Ishikawa (cell line): ENCODE data around the gene WASHC4.

Experiments
- CREB1 ChIP-seq: IDR thresholded peaks from 2 replicates; pipeline ENCODE4 v1.6.1; 2012; ENCODE audit warnings: low read depth
- EGR1 ChIP-seq: IDR thresholded peaks from 2 replicates; pipeline ENCODE4 v1.6.1; 2012
- EP300 ChIP-seq: IDR thresholded peaks from 2 replicates; pipeline ENCODE4 v1.6.1; 2012; ENCODE audit warnings: borderline replicate concordance
- NFIC ChIP-seq: IDR thresholded peaks from 2 replicates; pipeline ENCODE4 v1.6.1; 2012
- TCF12 ChIP-seq: IDR thresholded peaks from 2 replicates; pipeline ENCODE4 v1.6.1; 2012; ENCODE audit warnings: low read depth
- ZBTB7A ChIP-seq: IDR thresholded peaks from 2 replicates; pipeline ENCODE4 v1.6.1; 2012; ENCODE audit warnings: low read depth
- TF ChIP-seq, protein P1 (sequence below): IDR thresholded peaks from 2 replicates; pipeline ENCODE4 v1.6.1; 2012; ENCODE audit warnings: low read depth, mild to moderate bottlenecking

DNA sequence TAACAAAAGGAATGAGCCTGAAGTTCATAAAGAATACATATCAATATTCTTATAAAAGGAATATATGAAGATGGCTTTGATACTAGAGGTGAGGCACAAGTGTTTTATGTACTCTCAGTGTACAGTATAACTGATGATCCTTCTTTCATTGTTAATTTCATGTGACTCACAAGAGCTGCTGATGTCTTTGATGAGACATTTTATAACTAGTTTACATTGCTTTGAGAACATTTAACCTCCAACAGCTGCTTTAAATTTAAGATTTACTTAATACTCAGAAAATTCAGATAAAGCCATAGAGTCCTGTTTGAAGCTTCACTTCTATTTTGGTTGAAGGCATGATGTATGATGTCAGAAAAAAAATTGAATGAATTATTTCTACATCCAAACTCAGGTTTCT lies 59.8 kb downstream of the WASHC4 start:
- TF ChIP-seq CREB1 (no peak), ZBTB7A (no peak), EGR1 (no peak), TCF12 (no peak), EP300 (no peak), NFIC (no peak)
- TF ChIP-seq, protein P1, sequence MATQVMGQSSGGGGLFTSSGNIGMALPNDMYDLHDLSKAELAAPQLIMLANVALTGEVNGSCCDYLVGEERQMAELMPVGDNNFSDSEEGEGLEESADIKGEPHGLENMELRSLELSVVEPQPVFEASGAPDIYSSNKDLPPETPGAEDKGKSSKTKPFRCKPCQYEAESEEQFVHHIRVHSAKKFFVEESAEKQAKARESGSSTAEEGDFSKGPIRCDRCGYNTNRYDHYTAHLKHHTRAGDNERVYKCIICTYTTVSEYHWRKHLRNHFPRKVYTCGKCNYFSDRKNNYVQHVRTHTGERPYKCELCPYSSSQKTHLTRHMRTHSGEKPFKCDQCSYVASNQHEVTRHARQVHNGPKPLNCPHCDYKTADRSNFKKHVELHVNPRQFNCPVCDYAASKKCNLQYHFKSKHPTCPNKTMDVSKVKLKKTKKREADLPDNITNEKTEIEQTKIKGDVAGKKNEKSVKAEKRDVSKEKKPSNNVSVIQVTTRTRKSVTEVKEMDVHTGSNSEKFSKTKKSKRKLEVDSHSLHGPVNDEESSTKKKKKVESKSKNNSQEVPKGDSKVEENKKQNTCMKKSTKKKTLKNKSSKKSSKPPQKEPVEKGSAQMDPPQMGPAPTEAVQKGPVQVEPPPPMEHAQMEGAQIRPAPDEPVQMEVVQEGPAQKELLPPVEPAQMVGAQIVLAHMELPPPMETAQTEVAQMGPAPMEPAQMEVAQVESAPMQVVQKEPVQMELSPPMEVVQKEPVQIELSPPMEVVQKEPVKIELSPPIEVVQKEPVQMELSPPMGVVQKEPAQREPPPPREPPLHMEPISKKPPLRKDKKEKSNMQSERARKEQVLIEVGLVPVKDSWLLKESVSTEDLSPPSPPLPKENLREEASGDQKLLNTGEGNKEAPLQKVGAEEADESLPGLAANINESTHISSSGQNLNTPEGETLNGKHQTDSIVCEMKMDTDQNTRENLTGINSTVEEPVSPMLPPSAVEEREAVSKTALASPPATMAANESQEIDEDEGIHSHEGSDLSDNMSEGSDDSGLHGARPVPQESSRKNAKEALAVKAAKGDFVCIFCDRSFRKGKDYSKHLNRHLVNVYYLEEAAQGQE = no peak
